Activated T-helper 9 cell treated with anti-CD3 and anti-CD28 coated beads, Interleukin-2, amount 50 U/mL, for 16 hours (primary cell): ENCODE data around the gene KRTAP5-8.
"Not testable (repeated sequence)": the region's sequence is repeated elsewhere in the genome, so short reads cannot be mapped to it uniquely, and the experiment has no call there.

Experiments
- DNase-seq: peaks from one replicate; pipeline ENCODE4 v3.0.0-alpha.2; 2020; ENCODE audit warnings: low read depth

Gene KRTAP5-8

DNA sequence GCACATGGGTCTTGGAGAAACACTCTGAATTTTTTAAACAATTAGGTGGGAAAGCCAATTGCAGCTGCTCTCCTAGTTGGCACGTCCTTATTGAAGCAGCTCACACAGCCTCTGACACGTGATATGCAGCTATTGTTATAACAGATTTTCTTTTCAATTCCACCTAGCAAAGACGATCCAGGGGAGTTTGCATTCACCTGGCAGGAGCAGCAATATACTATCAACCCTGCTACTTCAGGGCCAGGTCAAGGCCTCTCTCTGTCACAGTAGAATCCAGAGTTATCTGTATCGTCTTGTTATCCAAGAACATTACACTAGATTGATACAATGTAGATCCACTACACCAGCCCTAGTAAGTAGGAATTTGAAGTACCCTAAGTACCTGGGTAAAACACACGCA is 36.6 kb downstream of the KRTAP5-8 start:
- DNase-seq = no peak

DNA sequence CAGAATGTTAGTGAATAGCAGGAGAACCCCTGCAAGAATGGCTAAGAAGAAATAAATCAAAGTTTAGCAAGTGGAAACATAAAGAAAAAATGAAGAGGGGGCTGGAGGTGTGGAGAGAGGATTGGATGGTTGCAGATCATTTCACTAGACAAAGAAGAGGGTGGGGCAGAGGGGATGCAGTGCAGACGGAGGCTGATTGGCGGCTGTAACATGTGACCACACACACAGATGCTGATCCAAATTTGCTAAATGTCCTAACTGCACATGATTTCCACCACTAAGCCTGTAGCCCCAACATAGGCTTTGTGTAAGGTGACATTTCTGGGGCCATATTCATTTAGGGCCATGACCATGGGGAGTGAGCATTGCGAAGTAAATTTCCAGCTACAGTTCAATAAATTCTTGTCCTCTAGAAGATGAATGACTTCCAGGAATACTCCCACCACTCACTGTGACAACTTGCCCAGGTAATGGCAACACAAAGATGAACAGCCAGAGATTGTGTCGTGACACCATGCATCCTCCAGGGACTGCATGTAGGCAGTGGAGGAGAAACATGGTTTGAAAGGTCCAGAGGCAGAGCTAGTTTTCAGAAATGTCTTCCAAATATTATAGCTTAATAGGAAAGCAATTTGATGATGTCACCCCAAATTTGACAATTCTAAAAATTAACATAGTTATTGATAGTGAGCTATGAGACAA is 38.0 kb downstream of the KRTAP5-8 start:
- no peak for DNase-seq

DNA sequence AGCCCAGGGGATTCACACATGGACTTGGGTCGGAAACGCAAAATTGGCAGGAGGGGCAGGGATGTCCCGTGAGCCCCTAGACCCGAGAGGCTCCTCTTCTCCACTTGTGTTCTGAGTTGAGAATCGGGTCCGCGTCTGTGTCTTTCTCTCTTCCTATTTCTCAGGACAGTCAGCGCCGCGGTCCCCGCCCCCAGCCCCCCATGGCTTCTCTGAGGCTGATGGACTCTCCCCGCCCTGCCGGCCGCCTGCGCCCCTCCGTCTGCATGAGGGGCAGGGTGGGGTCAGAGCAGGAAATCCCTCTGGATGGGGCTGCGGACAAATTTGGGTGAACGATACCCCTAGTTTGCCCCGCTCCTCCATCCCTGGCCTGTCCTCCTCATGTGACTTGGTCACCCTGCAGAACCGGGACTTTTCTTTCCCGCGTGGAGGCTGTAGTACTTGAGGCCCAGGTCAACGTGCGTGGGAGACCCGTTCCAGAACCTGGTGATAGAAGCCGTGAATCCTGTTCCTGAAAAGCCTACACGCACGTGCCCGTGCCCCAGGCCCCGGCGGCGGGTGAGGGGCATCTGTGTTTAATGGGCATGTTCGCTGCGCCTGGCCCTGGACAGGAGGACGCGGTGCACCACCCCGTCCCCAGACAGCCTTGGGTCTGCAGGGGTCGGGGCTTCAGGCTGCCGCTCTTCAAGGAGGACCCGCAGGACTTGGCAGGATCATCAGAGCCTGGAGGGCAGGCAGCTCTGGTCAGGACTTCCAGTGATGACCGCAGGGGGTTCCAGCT is 39.1 kb downstream of the KRTAP5-8 start:
- not testable (repeated sequence) for DNase-seq

DNA sequence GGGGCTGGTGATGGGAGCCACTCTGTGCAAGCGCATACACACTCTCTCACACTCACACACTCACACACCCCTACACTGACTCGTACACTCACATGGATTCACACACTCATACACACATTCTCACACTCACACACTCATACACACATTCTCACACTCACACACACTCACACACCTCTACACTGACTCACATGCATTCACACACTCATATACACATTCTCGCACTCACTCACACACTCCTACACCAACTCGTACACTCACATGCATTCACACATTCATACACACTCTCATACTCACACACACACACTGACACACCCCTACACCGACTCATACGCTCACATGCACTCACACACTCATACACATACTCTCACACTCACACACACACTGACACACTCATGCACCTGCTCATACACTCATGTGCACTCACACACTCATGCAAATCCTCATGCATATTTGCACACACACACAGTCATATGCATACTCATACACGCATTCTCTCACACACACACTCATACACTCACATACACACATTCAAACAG is 39.7 kb downstream of the KRTAP5-8 start:
- no peak for DNase-seq

DNA sequence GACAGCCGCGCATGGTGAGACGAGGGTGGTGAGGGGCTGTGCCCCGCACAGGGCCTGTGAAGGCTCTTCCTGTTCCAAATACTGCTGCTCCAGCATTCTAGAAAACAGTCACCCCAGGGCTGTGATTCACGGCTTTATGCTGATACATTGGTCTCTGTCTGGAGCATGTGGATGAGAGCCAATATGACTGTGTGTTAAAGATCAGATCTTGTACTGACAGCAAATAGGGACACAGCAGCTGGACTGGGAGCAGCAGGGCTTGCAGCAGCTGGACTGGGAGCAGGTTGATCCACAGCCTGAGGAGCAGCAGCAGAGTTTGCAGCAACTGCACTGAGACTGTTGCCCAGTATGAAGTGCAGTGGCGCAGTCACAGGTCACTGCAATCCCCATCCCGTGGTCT is 41.7 kb downstream of the KRTAP5-8 start:
- DNase-seq = not testable (repeated sequence)

DNA sequence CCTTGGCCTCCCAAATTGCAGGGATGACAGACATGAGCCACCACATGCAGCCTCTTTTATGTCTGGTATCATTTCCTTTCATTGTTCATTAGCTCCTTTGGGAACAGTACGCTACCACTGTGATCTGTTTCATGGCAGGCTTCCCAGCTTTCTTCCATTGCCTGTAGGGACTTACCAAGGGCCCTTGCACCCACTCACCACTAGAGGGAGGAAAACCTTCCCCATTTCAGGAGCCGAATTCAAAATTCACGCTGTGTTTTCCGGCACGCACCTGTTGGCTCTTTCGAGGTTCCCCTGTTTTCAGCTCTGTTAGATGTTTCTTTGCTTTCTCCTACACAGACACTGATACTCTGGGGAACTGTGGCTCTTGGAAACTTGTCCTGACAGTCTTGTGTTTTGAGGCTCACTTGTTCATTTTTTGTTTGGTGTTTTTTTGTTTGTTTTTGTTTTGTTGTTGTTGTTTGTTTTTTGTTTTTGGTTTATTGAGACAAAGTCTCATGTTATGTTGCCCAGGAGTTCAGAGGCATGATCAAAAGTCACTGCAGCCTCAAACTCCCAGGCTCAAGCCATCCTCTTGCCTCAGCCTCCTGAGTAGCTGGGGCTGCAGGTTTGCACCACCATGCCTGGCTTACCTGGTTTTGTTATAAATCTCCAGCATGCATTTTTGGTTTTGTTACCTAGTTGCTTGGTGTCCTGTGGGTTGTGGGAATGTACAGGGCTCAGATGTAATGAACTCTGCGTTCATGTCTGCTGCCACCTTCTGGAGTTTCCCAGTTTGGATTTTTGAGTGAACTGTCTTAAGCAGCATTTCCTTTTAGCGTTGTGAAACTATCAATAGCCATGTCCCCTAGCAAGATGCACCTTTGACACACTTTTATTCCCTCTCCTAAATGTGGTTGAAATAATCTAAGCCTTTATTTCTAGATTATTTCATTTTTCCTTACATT is 42.5 kb downstream of the KRTAP5-8 start:
- no peak for DNase-seq

DNA sequence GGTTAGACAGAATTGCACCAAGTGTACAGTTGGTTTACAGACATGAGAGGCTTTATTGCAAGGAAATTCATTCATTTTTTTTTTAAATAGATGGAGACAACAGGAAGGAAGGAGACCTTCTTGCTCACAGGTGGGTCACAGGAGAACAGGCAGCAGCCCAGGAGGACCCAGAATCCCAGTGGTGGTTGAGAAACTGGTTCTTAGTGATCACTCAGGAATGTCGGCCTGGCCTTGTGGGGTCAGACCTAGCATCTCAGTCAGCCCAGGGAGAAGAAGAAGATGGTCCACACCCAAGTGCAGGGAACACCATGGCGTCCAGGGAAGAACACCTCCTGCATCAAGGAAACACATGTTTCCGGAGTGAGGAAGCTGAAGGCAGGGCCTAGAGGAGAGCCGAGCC is 44.0 kb downstream of the KRTAP5-8 start:
- no peak for DNase-seq

DNA sequence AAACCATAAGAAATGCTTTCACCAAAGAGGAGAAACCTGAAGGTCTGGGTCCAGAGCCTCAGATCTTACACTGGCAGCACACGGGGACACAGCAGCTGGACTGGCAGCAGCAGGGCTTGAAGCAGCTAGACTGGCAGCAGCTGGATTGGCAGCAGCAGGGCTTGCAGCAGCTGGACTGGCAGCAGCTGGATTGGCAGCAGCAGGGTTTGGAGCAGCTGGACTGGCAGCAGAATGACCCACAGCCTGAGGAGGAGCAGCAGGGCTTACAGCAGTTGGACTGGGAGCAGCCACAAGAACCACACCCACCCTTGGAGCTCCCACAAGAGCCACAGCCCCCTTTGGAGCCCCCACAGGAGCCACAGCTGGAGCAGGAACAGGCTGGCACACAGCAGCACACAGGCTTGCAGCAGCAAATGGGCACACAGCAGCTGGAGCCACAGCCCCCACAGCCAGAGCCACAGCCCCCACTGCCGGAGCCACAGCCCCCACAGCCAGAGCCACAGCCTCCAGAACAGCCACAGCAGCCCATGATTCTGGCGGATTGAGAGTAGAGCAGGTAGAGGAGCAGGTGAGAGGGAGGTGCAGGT is 44.6 kb downstream of the KRTAP5-8 start, which contains the start of gene KRTAP5-11:
TSS of gene KRTAP5-11 (minus strand) at position 567 of the 587 bp plus-strand sequence. CDS start at position 529, 38 bp downstream.
- no peak for DNase-seq

DNA sequence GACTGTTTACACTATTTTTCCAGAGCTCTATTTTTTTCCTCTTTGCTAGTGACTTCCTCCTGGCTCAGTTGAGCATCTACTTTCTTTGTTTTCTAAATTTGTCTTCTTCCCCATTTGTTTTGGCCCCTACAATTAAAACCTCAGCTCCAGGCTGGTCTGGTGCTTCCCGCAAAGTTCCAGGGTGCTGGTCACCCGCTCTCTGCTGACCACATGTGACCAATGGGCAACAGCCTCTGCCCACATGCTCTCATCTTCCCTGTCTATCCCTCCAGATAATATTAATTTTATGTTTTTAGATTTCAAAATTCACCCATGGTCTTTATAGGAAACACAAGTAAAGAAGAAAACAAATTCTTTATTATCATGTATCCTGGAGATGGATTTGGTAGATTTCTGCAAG is 45.1 kb downstream of the KRTAP5-8 start:
- DNase-seq = not testable (repeated sequence)

DNA sequence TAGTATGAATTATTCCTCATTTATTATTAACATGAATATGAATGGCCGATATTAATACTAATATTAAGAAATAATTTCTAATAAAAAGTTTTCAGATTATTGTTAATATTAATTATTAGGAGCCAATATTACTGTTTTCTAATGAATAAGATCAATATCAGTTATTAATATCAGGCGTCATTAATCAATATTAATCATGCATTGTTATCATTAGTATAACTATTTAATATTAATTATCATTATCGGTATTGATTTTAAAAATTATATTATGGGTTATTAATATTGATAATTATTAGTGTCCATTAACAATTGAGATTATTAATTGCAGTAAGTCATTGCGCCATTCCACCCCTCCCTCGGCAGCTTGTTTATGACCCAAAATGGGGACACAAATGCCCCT is 47.8 kb downstream of the KRTAP5-8 start:
- not testable (repeated sequence) for DNase-seq

DNA sequence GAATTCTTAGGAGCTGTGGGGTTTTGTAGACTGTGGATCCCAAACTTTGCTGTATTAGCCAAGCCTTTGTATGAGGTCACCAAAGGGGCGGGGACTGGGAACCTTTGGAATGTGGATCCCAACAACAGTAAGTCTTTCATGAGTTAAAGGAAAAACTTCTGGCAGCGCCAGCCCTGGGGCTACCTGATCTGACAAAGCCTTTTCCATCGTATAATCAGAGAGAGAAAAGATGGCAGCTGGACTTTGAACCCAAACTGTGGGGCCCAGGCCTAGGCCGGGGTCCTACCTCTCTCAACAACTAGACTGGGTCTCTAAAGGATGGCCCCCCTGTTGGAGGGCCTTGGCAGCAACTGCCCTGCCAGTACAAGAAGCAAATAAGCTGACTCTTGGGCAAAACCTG is 50.5 kb downstream of the KRTAP5-8 start:
- DNase-seq = not testable (repeated sequence)
